ENCODE data around the gene OSER1.

DNA sequence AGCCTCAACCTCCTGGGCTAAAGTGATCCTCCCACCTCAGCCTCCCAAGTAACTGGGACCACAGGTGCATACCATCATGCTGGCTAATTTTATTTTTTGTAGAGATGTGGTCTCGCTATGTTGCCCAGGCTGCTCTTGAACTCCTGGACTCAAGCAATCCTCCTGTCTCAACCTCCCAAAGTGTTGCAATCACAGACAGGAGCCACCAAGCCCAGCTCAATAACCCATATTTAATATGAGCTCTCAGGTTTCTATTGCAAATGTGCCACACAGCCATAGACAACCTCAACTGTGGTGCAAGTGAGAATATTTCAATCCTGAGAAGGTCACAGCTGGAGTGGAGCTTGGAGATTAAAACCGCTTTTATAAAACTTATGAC is 38.0 kb downstream of the OSER1 start:
- TF ChIP-seq CTCF (IDR thresholded peaks at IDR 0.05) (no peak), EZH2 (IDR thresholded peaks at IDR 0.05) (no peak)

All from neural progenitor cell (in vitro differentiated cells).